A549 (cell line): ENCODE results near the gene SEMA3B. TPM values are rescaled to one million over a fixed set of nuclear protein-coding genes. Genes with fewer than 3 reads are reported as not detected.

ENCODE experiments used
- ATAC-seq, 2 experiments: fragments of 200-7000 bp in 1 of 2; fragments of >200 bp in 1 of 2; cut with Nextera tagmentation in 1 of 2; cut with Tn5 transposase in 1 of 2; 3 replicates each; pipeline versions ENCODE4 v1.8.0 to v1.9.1; 2018 to 2020; ENCODE audit warnings: mild to moderate bottlenecking in 1 of 2, moderate library complexity in 1 of 2
- CTCF ChIA-PET: fragments of 300-600 bp; sonication (Branson Sonifier 250); formaldehyde crosslinking; extraction: SDS; loops from one replicate; lab custom pipeline; 2021; ENCODE audit warnings: antibody characterized with exemption, inconsistent platforms; lab: Yijun Ruan, JAX
- POLR2A ChIA-PET: fragments of 350-600 bp; formaldehyde crosslinking; extraction: SDS; loops from one replicate; lab custom pipeline; 2021; ENCODE audit warnings: antibody characterized with exemption, inconsistent platforms; lab: Yijun Ruan, JAX
- DNase-seq, 2 experiments: peaks; one replicate each; pipeline versions ENCODE4 v3.0.0 to v3.0.0-alpha.2; 2011 to 2016; ENCODE audit warnings: low read depth in 1 of 2, low spot score in 1 of 2
- FAIRE-seq: peaks from 2 replicates; lab custom pipeline; 2011; peaks lifted over from hg19 to GRCh38; lab: Jason Lieb, UNC
- H3K27ac ChIP-seq, 2 experiments: fragments of >200 bp; sonication (Bioruptor Twin); formaldehyde crosslinking; 3 replicates each; pipeline ENCODE4 v1.5.1; 2016 to 2017
- H3K4me1 ChIP-seq: fragments of >200 bp; sonication (Bioruptor Twin); formaldehyde crosslinking; 3 replicates; pipeline ENCODE4 v1.6.1; 2016
- H3K4me2 ChIP-seq: fragments of >200 bp; sonication (Bioruptor Twin); formaldehyde crosslinking; 3 replicates; pipeline ENCODE4 v1.6.1; 2016
- H3K4me3 ChIP-seq: fragments of >200 bp; sonication (Bioruptor Twin); formaldehyde crosslinking; 3 replicates; pipeline ENCODE4 v1.5.1; 2016
- H3K9me3 ChIP-seq: fragments of >200 bp; sonication (Bioruptor Twin); formaldehyde crosslinking; 3 replicates; pipeline ENCODE4 v1.6.1; 2016
- BHLHE40 ChIP-seq: IDR thresholded peaks from 2 replicates; pipeline ENCODE4 v1.6.1; 2012; ENCODE audit warnings: low read depth, low read length, inconsistent platforms
- CBX8 ChIP-seq: fragments of 200-600 bp; sonication (generic); IDR thresholded peaks from 2 replicates; pipeline ENCODE4 v1.6.1; 2016
- CEBPB ChIP-seq, 2 experiments: fragments of >200 bp in 1 of 2; sonication (Bioruptor Twin) in 1 of 2; formaldehyde crosslinking in 1 of 2; IDR thresholded peaks; 2 replicates each; pipeline ENCODE4 v1.6.1; 2012 to 2016
- CHD4 ChIP-seq: fragments of 200-600 bp; sonication (generic); IDR thresholded peaks from 2 replicates; pipeline ENCODE4 v1.6.1; 2016; ENCODE audit warnings: antibody characterized with exemption, mild to moderate bottlenecking, borderline replicate concordance
- ESRRA ChIP-seq: fragments of 150-350 bp; IDR thresholded peaks from 2 replicates; pipeline ENCODE4 v1.6.1; 2014; ENCODE audit warnings: mild to moderate bottlenecking, low read length, borderline replicate concordance
- FOSL2 ChIP-seq, 2 experiments: fragments of 450-650 bp in 1 of 2; fragments of >200 bp in 1 of 2; sonication (Bioruptor Twin) in 1 of 2; formaldehyde crosslinking; IDR thresholded peaks; 2 replicates each; pipeline versions ENCODE4 v1.5.0 to v1.6.1; 2016 to 2020; ENCODE audit warnings: mild to moderate bottlenecking in 1 of 2, moderate library complexity in 1 of 2
- KDM5A ChIP-seq: fragments of 200-600 bp; sonication (generic); IDR thresholded peaks from 2 replicates; pipeline ENCODE4 v1.6.1; 2016; ENCODE audit warnings: antibody characterized with exemption, mild to moderate bottlenecking
- MAFK ChIP-seq: fragments of 450-650 bp; IDR thresholded peaks from 2 replicates; pipeline ENCODE4 v1.6.1; 2014; ENCODE audit not compliant: partially characterized antibody
- NR3C1 ChIP-seq: fragments of >200 bp; sonication (Bioruptor Twin); formaldehyde crosslinking; IDR thresholded peaks from 3 replicates; pipeline ENCODE4 v1.6.1; 2017
- POLR2AphosphoS2 ChIP-seq: conservative IDR thresholded peaks from 2 replicates; pipeline ENCODE4 v1.6.1; 2012; ENCODE audit warnings: low read length, improper control_type of control experiment, inconsistent platforms
- SMC3 ChIP-seq: fragments of >200 bp; sonication (Bioruptor Twin); formaldehyde crosslinking; IDR thresholded peaks from 3 replicates; pipeline ENCODE4 v1.6.1; 2018; ENCODE audit warnings: inconsistent platforms
- ZNF302 ChIP-seq: fragments of 250-450 bp; sonication (Bioruptor Pico); IDR thresholded peaks from 2 replicates; pipeline ENCODE4 v1.9.0; 2021; ENCODE audit warnings: inconsistent platforms, mild to moderate bottlenecking, moderate library complexity
- ZSCAN20 ChIP-seq: fragments of 250-450 bp; sonication (Bioruptor Pico); IDR thresholded peaks from 2 replicates; pipeline ENCODE4 v1.8.0; 2022; ENCODE audit warnings: mild to moderate bottlenecking, moderate library complexity
- WGBS: methylation state at CpG from one replicate; pipeline ENCODE4 v1.1.6; 2017; ENCODE audit errors: missing lambda C conversion rate; 5-methylcytosine and 5-hydroxymethylcytosine counted together
- polyA plus RNA-seq, 4 experiments: library from polyadenylated mRNA; depleted of rRNA in 3 of 4; stranded (reverse); fragments of >200 nt; fragmentation: RNase III in 1 of 4; extraction: RNeasy Plus Mini Kit Qiagen cat#74134 plus additional on column Dnase treatment in 1 of 4; gene quantifications; 2 replicates in 3 of 4; 3 replicates in 1 of 4; pipeline ENCODE4 v1.2.3, GENCODE V29; 2011 to 2017
- TF ChIP-seq, protein P1 (sequence below): fragments of >200 bp; sonication (Bioruptor Twin); formaldehyde crosslinking; IDR thresholded peaks from 2 replicates; pipeline ENCODE4 v1.6.1; 2016
- TF ChIP-seq, protein P2 (sequence below): fragments of 200-600 bp; sonication (generic); IDR thresholded peaks from 2 replicates; pipeline ENCODE4 v1.6.1; 2016; ENCODE audit warnings: antibody characterized with exemption, mild to moderate bottlenecking, moderate library complexity
- TF ChIP-seq, protein P3 (sequence below): fragments of 250-450 bp; sonication (Bioruptor Pico); IDR thresholded peaks from 2 replicates; pipeline ENCODE4 v1.5.0; 2021; ENCODE audit warnings: mild to moderate bottlenecking, moderate library complexity, borderline replicate concordance

The SEMA3B gene
- polyA plus RNA-seq, 2 of the 4 experiments (the other 2 are of a cell fraction), result 6.5 to 7.4 TPM

DNA sequence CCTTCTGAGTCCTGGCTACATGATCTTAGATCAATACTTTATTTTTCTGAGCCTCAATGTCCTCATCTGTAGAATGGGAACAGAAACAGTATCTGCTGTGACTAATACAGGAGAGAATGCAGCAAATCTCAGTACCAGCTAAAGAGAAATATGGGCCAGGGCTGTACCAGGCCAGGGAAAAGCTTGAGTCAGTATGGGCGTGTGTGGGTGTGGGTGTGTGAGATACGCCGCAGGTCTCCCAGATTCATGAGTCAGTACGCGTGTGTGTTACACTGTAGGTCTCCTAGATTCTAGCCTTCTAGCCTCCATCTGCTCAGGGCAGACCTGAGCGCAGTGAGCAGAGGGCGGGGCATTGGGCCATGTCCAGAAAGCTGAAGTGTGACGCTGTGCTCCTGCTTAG is 17.7 kb upstream of the SEMA3B start:
- Histone ChIP-seq H3K9me3 (no peaks in the 10 kb centered on the region), H3K27ac (no peak overlapping the region), H3K4me3 (no peak overlapping the region), H3K4me2 (no peak overlapping the region), H3K4me1 (peaks cover 29% of the 10 kb centered on the region)
- ChIA-PET POLR2A (no interaction called here), CTCF (interaction anchor here (1.0 to 11.2 kb wide), 4 partner anchors 9 to 24 kb away, joined by 4 to 219 read pairs (median 4); partner anchors contain the start of gene GNAI2)
- TF ChIP-seq FOSL2 (IDR thresholded peaks at IDR 0.05), result no peak
- TF ChIP-seq FOSL2 (CRISPR knock-in tag; IDR thresholded peaks at IDR 0.05), result peak; percentile 44; the same call in 1 of the 2 replicates
- TF ChIP-seq ZNF302, result no peak
- DNase-seq, result peak in 1 of 2 experiments; percentile 53
- no peak for FAIRE-seq
- ATAC-seq, result 0 out of 6 replicates have a peak, but pooled peaks of 1 of the 2 experiments have one; percentile 6
- 69% methylated on average over 5 of the region's 8 CpGs for WGBS

DNA sequence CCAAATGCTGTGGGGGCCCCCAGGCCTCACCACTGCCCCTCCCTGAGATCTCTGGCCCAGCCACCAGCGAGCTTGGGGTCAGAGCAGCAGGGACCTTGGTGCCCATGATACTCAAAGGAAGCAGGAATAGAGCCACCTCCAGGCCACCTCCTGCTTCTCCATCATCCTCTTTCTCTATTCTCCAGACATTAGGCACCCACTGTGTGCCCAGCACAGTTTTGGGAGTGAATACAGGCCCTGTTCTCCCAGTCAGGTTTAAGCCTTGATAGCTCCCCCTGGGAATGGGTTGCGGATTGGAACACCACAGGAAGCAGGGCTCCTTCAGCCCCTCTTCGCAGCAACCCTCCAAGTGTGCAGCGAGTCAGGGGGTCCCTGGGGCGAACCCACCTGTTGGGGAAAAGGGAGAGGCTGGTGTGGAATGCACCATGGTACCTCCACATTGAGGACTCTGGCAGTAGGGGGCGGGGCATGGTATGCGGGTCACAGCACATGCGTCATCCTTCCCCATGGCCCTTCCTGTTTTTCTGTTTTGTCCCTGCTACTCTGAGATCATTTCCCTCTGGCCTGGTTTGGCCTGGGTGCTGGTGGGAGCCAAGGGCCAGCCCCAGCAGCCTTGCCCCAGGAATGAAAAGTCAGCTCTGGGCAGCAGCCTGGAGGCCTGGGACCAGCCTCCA is 14.2 kb upstream of the SEMA3B start:
- TF ChIP-seq, protein P1, sequence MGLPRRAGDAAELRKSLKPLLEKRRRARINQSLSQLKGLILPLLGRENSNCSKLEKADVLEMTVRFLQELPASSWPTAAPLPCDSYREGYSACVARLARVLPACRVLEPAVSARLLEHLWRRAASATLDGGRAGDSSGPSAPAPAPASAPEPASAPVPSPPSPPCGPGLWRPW, result no peak
- TF ChIP-seq CHD4, result no peak
- no peak for TF ChIP-seq ESRRA
- no peak for TF ChIP-seq KDM5A
- TF ChIP-seq NR3C1, result no peak
- TF ChIP-seq SMC3, result no peak
- TF ChIP-seq POLR2AphosphoS2, result no peak
- TF ChIP-seq BHLHE40, result no peak
- TF ChIP-seq, protein P2, sequence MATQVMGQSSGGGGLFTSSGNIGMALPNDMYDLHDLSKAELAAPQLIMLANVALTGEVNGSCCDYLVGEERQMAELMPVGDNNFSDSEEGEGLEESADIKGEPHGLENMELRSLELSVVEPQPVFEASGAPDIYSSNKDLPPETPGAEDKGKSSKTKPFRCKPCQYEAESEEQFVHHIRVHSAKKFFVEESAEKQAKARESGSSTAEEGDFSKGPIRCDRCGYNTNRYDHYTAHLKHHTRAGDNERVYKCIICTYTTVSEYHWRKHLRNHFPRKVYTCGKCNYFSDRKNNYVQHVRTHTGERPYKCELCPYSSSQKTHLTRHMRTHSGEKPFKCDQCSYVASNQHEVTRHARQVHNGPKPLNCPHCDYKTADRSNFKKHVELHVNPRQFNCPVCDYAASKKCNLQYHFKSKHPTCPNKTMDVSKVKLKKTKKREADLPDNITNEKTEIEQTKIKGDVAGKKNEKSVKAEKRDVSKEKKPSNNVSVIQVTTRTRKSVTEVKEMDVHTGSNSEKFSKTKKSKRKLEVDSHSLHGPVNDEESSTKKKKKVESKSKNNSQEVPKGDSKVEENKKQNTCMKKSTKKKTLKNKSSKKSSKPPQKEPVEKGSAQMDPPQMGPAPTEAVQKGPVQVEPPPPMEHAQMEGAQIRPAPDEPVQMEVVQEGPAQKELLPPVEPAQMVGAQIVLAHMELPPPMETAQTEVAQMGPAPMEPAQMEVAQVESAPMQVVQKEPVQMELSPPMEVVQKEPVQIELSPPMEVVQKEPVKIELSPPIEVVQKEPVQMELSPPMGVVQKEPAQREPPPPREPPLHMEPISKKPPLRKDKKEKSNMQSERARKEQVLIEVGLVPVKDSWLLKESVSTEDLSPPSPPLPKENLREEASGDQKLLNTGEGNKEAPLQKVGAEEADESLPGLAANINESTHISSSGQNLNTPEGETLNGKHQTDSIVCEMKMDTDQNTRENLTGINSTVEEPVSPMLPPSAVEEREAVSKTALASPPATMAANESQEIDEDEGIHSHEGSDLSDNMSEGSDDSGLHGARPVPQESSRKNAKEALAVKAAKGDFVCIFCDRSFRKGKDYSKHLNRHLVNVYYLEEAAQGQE, result no peak
- TF ChIP-seq, protein P3, sequence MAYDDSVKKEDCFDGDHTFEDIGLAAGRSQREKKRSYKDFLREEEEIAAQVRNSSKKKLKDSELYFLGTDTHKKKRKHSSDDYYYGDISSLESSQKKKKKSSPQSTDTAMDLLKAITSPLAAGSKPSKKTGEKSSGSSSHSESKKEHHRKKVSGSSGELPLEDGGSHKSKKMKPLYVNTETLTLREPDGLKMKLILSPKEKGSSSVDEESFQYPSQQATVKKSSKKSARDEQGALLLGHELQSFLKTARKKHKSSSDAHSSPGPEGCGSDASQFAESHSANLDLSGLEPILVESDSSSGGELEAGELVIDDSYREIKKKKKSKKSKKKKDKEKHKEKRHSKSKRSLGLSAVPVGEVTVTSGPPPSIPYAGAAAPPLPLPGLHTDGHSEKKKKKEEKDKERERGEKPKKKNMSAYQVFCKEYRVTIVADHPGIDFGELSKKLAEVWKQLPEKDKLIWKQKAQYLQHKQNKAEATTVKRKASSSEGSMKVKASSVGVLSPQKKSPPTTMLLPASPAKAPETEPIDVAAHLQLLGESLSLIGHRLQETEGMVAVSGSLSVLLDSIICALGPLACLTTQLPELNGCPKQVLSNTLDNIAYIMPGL, result no peak
- ChIA-PET POLR2A (no interaction called here), CTCF (interaction anchor here (1.0 to 11.2 kb wide), 12 partner anchors 8 to 70 kb away, joined by 3 to 219 read pairs (median 5); partner anchors contain the start of genes GNAI2 and GNAT1)
- Histone ChIP-seq H3K4me3 (no peak overlapping the region), H3K4me2 (no peak overlapping the region), H3K9me3 (no peaks in the 10 kb centered on the region), H3K4me1 (peaks cover 5% of the 10 kb centered on the region; the same call in 1 of the 3 replicates), H3K27ac (no peak overlapping the region)
- no peak for DNase-seq
- FAIRE-seq, result no peak
- ATAC-seq, result no peak
- WGBS, result 75% methylated on average over 4 of the region's 8 CpGs

DNA sequence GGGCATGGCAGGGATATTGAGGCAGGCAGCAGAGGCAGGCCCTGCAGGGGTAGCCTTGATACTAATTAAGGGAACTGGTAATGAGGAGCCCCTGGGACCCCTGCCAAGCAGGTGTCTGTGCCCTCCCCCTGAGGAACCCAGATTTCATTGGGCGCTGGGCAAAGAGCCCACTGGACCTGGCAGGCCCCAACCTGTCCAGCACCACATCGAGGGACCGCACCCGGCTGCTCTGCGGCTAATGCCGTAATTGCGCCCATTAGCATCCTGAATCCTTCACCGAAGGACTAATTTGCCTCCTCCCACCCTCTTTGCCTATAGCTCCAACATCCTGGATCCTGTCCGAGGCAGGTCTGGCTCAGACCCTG is 13.7 kb upstream of the SEMA3B start:
- Histone ChIP-seq H3K27ac (no peak overlapping the region), H3K4me1 (peaks cover 6% of the 10 kb centered on the region; the same call in 1 of the 3 replicates), H3K9me3 (no peaks in the 10 kb centered on the region), H3K4me2 (no peak overlapping the region), H3K4me3 (no peak overlapping the region)
- no peak for ATAC-seq
- ChIA-PET POLR2A (no interaction called here), CTCF (interaction anchor here (1.2 to 11.2 kb wide), 7 partner anchors 9 to 69 kb away, joined by 3 to 219 read pairs (median 7); partner anchors contain the start of genes GNAI2 and GNAT1)
- DNase-seq, result no peak
- TF ChIP-seq MAFK (no peak), CBX8 (no peak), CEBPB (IDR thresholded peaks at IDR 0.05) (no peak), ZSCAN20 (CRISPR knock-in tag) (no peak)
- TF ChIP-seq, protein P1, result no peak
- 91% methylated on average over 9 of the region's 9 CpGs for WGBS
- no peak for FAIRE-seq
